ENCODE results near the gene ALG14.

DNA sequence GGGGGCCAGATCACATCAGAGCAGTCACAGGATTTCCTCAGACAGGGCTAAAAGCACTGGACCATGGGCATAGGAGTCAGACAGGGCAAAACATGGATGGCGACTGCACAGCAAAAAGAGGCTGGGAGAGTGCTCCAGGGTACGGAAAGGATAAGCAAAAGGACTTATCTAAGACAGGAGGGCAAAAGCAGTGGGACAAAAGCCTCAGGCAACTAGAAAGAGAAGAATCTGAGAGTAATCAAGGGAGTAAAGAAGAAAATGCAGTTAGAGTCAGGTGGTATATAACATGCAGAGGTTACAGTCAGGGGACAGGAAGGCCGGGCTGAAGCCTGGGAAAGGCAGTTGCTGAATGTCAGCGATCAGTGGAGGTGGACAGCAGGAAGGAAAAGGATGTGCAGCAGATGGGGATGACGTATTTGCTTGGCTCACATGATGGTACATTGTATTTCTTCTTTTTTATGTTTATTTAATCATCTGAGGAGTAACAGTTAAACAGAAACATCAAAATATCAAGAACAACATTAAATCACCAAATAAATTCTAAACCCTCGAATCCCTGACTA lies 82.8 kb downstream of the ALG14 start:
- TF ChIP-seq TAF1 (conservative IDR thresholded peaks at IDR 0.05) (no peak), RAD21 (IDR thresholded peaks at IDR 0.05) (no peak), RXRA (IDR thresholded peaks at IDR 0.05) (no peak)
- TF ChIP-seq, protein P1, sequence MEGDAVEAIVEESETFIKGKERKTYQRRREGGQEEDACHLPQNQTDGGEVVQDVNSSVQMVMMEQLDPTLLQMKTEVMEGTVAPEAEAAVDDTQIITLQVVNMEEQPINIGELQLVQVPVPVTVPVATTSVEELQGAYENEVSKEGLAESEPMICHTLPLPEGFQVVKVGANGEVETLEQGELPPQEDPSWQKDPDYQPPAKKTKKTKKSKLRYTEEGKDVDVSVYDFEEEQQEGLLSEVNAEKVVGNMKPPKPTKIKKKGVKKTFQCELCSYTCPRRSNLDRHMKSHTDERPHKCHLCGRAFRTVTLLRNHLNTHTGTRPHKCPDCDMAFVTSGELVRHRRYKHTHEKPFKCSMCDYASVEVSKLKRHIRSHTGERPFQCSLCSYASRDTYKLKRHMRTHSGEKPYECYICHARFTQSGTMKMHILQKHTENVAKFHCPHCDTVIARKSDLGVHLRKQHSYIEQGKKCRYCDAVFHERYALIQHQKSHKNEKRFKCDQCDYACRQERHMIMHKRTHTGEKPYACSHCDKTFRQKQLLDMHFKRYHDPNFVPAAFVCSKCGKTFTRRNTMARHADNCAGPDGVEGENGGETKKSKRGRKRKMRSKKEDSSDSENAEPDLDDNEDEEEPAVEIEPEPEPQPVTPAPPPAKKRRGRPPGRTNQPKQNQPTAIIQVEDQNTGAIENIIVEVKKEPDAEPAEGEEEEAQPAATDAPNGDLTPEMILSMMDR (IDR thresholded peaks at IDR 0.05; ENCODE audit: low read depth, low read length, missing input control) = no peak
